Gastroesophageal sphincter (tissue), 3 donors: ENCODE measurements around the gene FKBP9.

Experiments
- EP300 ChIP-seq: sonication (generic); formaldehyde crosslinking; IDR thresholded peaks from one replicate; pipeline ENCODE4 v1.6.1; 2017; ENCODE audit warnings: antibody characterized with exemption, mild to moderate bottlenecking
- POLR2AphosphoS5 ChIP-seq: sonication (generic); formaldehyde crosslinking; IDR thresholded peaks from one replicate; pipeline ENCODE4 v1.6.1; 2017; ENCODE audit warnings: antibody characterized with exemption
- TF ChIP-seq, protein P1 (sequence below), 4 experiments: fragments of 200-600 bp in 2 of 4; fragments of 450-650 bp in 2 of 4; sonication (generic) in 1 of 4; IDR thresholded peaks; one replicate each; pipeline ENCODE4 v1.5.1; 2017 to 2019; ENCODE audit warnings: antibody characterized with exemption in 4 of 4, mild to moderate bottlenecking in 2 of 4, moderate library complexity in 2 of 4

DNA sequence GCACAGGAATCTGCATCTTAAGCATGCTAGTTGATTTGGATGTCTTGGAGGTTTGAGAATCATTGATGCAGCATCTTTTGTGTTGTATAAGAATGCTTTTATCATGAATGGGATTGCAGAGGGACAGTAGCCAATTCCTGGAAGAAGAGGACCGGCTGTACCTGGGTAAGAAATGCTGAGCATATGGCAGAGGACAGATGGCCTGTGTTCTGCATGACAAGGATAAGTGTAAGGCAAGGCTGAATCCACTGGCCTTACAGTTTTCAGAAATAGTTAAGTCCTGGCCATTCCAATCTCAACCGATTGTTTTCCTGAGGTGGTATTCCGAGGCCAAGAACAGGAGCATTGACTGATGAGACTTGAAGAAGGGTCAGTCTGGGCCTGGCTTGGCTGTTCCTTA is 41.2 kb upstream of the FKBP9 start:
- TF ChIP-seq, protein P1, sequence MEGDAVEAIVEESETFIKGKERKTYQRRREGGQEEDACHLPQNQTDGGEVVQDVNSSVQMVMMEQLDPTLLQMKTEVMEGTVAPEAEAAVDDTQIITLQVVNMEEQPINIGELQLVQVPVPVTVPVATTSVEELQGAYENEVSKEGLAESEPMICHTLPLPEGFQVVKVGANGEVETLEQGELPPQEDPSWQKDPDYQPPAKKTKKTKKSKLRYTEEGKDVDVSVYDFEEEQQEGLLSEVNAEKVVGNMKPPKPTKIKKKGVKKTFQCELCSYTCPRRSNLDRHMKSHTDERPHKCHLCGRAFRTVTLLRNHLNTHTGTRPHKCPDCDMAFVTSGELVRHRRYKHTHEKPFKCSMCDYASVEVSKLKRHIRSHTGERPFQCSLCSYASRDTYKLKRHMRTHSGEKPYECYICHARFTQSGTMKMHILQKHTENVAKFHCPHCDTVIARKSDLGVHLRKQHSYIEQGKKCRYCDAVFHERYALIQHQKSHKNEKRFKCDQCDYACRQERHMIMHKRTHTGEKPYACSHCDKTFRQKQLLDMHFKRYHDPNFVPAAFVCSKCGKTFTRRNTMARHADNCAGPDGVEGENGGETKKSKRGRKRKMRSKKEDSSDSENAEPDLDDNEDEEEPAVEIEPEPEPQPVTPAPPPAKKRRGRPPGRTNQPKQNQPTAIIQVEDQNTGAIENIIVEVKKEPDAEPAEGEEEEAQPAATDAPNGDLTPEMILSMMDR (IDR thresholded peaks at IDR 0.05), result no peak
- TF ChIP-seq EP300, result no peak
- TF ChIP-seq POLR2AphosphoS5, result no peak
